GM12891 (cell line): ENCODE results near the gene RTN1.

ENCODE experiments used
- DNase-seq: peaks from one replicate; pipeline ENCODE4 v3.0.0; 2011; ENCODE audit warnings: low spot score; ENCODE audit not compliant: insufficient read length
- FAIRE-seq: peaks from 2 replicates; lab custom pipeline; 2011; peaks lifted over from hg19 to GRCh38; lab: Jason Lieb, UNC
- PAX5 ChIP-seq: IDR thresholded peaks from 2 replicates; pipeline ENCODE4 v1.6.1; 2011; ENCODE audit warnings: low read length, moderate library complexity, mild to moderate bottlenecking; ENCODE audit not compliant: insufficient read depth, severe bottlenecking
- POLR2A ChIP-seq: IDR thresholded peaks from 2 replicates; pipeline ENCODE4 v1.6.1; 2011; ENCODE audit warnings: low read depth, low read length, control low read depth
- POLR2AphosphoS5 ChIP-seq: IDR thresholded peaks from 2 replicates; pipeline ENCODE4 v1.6.1; 2011; ENCODE audit warnings: low read depth, low read length, control low read depth
- POU2F2 ChIP-seq: IDR thresholded peaks from 2 replicates; pipeline ENCODE4 v1.6.1; 2011; ENCODE audit warnings: low read depth, mild to moderate bottlenecking, control low read depth, low read length, moderate library complexity
- SPI1 ChIP-seq: IDR thresholded peaks from 2 replicates; pipeline ENCODE4 v1.6.1; 2011; ENCODE audit warnings: low read depth, low read length, control low read depth
- TAF1 ChIP-seq: IDR thresholded peaks from 2 replicates; pipeline ENCODE4 v1.6.1; 2011; ENCODE audit warnings: low read depth, low read length, control low read depth

RTN1 gene

DNA sequence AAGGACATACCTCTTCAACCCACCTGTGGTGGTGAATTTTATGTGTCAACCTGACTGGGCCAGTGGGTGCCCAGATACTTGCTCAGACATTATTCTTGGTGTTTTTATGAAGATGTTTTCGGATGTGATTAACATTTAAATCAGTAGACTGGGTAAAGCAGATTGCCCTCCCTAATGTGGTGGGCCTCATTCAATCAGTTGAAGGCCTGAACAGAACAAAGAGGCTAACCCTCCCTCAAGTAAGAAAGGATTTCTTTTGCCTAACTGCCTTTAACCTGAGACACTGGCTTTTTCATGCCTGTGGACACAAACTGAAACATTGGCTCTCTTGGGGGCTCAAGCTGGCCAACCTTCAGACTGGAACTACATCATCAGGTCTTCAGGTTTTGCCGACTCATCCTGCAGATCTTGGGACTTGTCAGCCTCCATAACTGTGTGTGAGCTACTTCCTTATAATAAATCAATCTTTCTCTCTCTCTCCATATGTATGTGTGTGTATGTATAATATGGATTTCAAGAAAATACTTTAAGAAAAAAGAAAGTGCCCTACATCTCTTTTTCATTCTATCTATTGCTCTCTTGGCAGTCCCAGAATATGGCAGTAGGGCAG is 39.4 kb downstream of the RTN1 start:
- TF ChIP-seq SPI1 = no peak
- FAIRE-seq = no peak
- no peak for DNase-seq

DNA sequence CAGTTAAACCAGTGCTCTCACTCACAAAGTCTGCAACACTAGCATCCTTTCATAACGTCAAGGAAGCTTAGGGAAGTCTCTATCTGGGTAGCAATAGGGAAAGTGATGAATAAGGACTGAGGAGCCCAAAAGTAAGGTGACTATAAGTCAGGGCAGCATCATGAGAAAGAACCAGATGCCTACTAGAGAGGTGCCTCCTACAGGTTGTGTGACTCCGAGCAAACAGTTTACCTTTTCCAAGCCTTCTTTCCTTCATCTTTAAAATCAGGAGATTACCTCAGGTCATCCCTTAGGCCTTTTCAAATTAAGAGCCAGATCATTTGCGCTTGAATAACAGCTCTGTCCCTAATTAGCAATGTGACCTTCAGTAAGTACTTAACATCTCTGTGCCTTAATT is 40.2 kb downstream of the RTN1 start:
- FAIRE-seq = no peak
- TF ChIP-seq POLR2A (no peak), TAF1 (no peak), POLR2AphosphoS5 (no peak)
- DNase-seq = no peak

GRCh38 chr14:59829469-59830337 is 40.9 kb downstream of the RTN1 start:
- FAIRE-seq = no peak
- DNase-seq = no peak
- no peak for TF ChIP-seq POLR2A
- TF ChIP-seq SPI1 = no peak
- no peak for TF ChIP-seq POLR2AphosphoS5
- no peak for TF ChIP-seq TAF1
- TF ChIP-seq PAX5 = no peak
- TF ChIP-seq POU2F2 = no peak

- TF ChIP-seq PAX5 (no peak), TAF1 (no peak), POLR2AphosphoS5 (no peak), POU2F2 (no peak), SPI1 (no peak), POLR2A (no peak)
- FAIRE-seq = no peak
These were observed 42.3 kb downstream of the RTN1 start for GRCh38 chr14:59828276-59828675.

GRCh38 chr14:59827401-59827800 is 43.2 kb downstream of the RTN1 start:
- TF ChIP-seq POLR2A (no peak), POU2F2 (no peak), PAX5 (no peak), POLR2AphosphoS5 (no peak)
- DNase-seq (no peak), FAIRE-seq (no peak)

More at GRCh38 chr14:59828276-59828675, 42.3 kb downstream of the RTN1 start:
- DNase-seq = no peak

DNA sequence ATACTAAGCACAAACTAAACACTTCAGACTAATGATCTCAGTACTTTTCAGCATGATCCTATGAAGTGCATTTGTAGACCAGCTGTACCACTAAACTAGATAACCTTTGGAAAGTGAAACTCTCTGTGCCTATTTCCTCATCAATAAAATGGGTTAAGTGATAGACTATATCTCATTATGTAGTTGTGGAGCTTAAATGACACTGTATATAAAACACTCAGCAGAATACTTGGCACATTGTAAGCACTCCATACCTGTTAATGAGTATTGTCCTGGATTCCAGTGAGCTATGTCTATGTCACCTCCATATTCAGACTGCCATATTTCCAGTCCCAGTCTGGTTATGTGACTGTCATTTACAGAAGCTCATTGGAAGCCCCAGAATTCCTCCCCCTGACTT is 44.4 kb downstream of the RTN1 start:
- DNase-seq (no peak), FAIRE-seq (no peak)
- TF ChIP-seq TAF1 (no peak), POLR2AphosphoS5 (no peak)

- FAIRE-seq = no peak
- DNase-seq = no peak
- TF ChIP-seq TAF1 = no peak
- TF ChIP-seq SPI1 = peak; percentile 49
These were observed 47.4 kb downstream of the RTN1 start for GRCh38 chr14:59823179-59823578.

DNA sequence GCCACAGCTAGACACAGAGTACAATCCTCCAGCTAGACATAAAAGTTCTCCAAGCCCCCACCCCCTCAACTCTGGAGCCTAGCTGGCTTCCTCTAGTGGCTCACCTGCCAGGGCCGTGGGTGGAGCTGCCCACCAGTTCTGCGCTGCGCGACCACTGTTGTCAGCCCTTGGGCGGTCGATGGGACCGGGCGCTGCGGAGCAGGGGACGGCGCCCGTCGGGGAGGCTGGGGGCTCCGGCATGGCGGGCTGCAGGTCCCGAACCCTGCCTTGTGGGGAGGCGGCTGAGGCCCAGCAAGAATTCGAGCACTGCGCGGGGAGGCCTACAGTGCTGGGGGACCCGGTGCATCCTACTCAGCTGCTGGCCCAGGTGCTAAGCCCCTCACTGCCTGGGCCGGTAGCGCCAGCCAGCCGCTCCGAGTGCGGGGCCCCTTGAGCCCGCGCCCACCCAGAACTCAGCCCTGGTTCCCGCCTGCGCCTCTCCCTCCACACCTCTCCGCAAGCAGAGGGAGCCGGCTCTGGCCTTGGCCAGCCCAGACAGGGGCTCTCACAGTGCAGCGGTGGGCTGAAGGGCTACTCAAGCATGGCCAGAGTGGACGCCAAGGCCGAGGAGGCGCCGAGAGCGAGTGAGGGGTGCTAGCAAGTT is 51.0 kb downstream of the RTN1 start:
- DNase-seq = no peak
- TF ChIP-seq POLR2AphosphoS5 = no peak
- no peak for TF ChIP-seq PAX5
- FAIRE-seq = no peak

GRCh38 chr14:59816941-59817340 is 53.6 kb downstream of the RTN1 start:
- TF ChIP-seq POLR2A (no peak), PAX5 (no peak), POLR2AphosphoS5 (no peak), POU2F2 (no peak), TAF1 (no peak), SPI1 (no peak)
- DNase-seq (no peak), FAIRE-seq (no peak)

DNA sequence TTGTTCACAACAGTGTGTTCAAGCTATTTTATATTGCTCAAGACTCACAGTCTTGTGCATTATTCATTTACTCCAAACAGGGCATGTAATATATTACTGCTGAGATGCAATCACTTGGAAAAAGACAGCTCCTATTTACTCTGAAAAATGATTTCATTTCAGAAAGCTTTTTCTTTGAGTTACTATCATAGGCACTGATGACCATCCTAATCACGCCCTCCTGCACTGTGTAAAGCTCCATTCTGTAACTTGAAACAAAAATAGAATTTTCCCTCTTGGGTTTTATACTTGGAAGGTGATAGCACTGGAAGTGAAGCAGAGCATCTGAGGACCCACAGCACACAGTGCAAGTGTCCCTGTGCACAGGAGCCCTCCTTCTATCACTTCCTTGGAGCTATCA is 55.6 kb downstream of the RTN1 start:
- FAIRE-seq (no peak), DNase-seq (no peak)
- TF ChIP-seq PAX5 (no peak), SPI1 (no peak), TAF1 (no peak), POLR2AphosphoS5 (no peak), POU2F2 (no peak), POLR2A (no peak)
